RKO (cell line): ENCODE data around the gene RPL19.

Experiments used
- DNase-seq: peaks from one replicate; pipeline ENCODE4 v3.0.0-alpha.2; 2016; ENCODE audit warnings: low spot score

Gene RPL19

DNA sequence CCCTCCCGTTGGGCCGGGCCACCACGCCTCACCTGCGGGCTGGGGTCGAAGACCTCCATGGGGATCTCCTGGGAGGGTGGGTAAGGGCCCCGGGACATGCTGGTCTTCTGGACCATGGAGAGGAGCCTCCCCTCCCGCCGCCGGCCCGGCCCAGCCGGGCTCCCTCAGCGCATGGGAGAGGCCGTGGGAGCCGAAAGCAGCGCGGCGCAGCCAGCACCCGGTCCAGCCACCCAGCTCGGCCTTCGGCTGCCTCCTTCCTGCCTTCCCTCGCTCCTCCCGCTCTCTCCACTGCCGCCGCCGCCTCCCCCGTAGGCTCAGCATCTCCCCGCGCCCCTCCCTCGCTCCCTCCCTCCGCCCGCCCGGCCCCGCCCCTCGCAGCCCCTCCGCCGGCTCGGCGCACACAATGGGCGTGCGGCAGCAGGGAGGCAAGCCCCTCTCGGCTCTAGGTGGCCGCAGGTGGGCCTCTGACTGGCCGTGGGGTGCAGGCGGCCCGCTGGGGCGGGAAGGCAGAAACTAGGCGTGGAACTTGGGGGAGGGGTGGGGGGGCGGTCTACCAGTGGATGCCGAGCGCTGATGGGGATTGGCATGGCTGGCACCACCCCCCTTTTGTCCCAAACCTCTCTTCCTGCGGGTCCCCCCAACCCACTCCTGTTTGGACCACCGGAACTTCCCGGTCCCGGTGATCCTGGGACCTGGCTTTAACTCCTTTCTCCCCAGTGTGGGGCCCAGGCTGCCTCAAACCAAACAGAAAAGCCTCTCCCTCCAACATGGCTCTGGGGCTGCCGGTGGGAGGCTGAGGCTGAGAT, 2.5 kb upstream of the RPL19 start, which contains the start of gene CACNB1:
Gene CACNB1 (minus strand): TSS at position 290 of the 806 bp plus-strand sequence. CDS start 174 bp downstream, at position 116.
- peak; percentile 70 for DNase-seq

DNA sequence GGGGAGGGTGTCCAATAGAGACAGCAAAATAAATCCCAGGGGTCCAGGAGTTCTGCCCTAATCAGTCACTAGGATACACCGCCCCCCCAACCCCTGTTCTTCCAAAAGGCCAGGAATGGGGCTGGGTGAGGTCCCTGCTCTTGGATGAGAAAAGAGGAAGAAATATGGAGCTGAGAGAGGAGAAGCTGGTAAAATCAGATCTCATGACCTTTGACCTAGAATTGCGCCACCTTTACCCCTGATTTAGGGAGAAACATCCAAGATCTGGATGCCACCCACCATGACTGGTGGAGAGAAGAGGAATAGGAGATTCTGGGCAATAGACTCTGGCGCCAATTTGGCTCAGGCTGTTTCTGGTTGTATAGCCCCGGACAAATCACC, 1.9 kb upstream of the RPL19 start:
- no peak for DNase-seq

DNA sequence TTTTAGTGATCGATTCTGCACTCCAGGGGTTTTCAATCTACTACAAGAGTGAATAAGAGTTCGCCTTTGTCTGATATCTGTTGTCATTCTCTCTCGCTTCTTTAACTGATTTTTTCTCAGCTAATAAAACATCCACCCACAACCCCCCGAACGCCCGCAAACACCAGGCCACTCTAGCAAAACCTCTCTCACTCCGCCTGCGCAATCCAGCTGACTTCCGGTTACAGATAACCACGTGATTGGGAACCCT, 338 bp upstream of the RPL19 start:
- DNase-seq, result peak; percentile 95

DNA sequence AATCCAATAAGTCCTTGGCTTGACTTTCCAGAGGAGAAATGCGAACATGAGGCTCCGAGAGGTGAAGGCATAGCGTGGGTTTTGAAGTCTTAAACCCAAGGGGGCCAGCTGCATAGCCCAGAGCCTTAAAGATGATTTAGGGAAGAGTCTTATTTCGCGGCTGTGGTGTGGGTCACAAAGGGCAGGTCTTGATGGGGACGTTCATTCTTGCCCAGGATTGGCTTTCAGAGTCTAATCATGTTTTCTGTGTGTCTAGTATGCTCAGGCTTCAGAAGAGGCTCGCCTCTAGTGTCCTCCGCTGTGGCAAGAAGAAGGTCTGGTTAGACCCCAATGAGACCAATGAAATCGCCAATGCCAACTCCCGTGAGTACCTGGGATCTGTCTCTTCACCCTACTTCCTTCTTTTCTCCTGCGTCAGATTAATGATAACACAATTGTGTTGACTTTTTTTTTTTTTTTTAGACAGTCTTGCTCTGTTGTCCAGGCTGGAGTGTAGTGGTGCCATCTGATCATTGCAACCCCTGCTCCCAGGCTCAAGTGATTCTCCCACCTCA, 951 bp downstream of the RPL19 start:
- DNase-seq, result no peak

DNA sequence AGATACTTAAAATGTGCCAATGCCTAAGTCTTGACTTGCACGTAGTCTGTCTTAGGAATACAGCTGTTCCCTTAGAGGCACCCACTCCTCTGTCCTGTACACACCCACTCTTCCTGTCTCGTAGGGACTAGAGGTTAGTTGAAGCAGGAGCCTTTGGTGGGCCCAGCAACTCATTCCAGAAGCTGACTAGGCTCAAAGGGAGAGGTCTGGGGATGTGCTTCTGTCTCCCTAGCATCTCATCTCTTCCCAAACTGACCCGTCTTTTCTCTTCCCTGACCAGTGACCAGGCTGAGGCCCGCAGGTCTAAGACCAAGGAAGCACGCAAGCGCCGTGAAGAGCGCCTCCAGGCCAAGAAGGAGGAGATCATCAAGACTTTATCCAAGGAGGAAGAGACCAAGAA, 4.2 kb downstream of the RPL19 start:
- no peak for DNase-seq

DNA sequence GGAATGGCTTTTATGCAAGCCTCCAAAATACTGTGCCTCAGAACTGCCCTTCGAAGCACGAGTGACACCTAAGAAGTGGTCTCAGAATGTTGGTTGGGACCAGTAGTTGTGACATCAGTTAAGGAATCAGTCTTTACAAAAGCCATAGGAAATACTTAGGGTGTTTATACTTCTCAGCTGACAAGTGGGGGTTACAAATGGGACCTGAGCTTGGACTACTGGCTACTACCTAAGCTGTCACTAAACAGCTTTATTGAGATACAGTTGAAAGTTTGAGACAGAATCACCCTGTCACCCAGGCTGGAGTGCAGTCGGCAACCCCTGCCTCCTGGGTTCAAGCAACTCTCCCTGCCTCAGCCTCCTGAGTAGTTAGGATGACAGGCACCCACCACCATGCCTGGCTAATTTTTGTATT, 5.0 kb downstream of the RPL19 start:
- DNase-seq, result peak; percentile 45

DNA sequence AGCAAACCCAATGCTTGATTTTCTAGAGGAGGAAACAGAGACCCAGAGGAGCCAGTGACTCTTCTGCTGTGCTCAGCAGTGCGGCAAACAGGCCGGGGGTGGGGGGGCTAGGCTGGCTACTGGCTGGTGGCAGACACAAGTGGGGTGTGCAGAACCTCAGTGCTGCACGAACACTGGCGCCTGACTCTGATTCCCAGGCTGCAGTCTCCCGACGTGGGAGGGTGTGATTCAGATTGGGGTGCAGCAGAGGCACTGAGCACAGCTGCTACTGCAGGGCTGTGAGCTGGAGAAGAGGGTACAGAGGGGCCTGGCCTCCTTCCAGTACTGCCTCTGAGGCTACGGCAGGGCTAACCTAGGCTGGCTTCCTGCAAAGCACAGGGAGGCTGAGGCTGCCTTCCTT, 8.1 kb downstream of the RPL19 start:
- peak; percentile 45 for DNase-seq

DNA sequence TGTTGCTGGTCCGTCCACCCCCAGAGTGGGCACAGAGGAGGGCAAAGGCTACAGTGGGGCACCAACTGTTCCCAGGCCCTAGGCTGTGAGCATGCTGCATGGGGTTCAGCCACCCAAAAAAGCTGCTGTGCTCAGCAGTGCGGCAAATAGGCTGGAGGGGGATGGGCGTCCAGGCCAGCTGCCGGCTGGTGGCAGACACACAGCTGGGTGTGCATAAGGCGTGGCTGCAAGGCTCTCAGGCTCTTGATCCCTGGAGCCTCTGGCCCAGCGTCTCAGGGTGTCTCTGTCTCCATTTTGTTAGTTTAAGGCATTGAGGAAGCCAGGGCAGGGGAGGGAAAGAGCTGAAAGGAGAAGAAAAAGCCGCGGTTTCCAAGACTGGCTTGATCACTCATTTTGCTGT, 8.8 kb downstream of the RPL19 start:
- DNase-seq, result no peak

DNA sequence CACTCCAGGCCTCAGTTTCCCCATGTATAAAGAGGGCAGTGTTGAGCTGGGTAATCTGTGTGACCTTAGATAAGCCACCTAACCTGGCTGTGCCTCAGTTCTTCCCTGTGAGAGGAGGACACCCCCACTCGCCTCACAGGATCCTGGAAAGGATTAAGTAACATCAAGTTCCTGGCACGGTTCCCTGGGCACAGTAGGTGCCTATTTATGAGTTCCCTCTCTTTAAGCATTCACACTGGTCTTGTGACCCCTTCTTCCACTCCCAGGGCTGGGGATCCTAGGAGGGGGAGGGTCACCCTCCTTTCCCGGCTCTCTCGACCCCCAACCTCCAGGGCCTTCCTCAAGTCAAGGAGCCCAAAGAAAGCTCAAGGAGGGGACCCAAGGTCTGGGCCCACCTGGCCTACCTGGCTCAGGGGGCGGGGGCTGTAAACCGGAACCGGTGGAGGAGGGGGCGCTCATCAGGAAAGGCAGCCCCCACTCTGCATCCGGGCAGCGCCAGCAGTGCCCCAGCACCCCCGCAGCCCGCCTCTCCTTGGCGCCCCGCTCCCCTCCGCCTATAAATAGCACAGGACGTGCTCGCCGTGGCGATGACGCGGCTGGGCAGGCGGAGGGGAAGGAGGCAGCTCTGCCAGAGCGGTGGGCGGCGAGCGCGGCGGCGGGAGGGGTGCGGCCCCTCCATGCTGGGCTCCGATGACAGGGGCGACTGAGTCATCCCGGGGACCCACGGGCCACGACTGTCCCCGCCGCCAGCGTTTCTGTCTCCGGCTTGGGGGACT, 9.4 kb downstream of the RPL19 start:
- no peak for DNase-seq

DNA sequence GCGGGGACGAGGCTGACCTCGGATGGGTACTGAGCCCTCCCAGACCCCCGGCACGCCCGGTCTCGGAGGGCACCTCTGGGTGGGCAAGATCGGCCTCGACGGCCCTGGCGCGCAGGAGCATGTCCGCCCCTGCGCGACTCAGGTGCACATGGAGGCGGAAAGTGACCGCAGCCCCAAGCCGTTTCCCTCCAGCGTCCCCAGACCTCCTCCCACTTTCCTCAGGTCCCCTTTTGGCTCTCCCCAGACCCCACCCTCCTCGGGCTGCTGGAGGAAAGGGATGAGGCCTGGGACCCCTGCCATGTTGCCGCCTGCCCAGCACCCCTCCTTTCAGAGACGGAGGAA, 10.0 kb downstream of the RPL19 start:
- no peak for DNase-seq

DNA sequence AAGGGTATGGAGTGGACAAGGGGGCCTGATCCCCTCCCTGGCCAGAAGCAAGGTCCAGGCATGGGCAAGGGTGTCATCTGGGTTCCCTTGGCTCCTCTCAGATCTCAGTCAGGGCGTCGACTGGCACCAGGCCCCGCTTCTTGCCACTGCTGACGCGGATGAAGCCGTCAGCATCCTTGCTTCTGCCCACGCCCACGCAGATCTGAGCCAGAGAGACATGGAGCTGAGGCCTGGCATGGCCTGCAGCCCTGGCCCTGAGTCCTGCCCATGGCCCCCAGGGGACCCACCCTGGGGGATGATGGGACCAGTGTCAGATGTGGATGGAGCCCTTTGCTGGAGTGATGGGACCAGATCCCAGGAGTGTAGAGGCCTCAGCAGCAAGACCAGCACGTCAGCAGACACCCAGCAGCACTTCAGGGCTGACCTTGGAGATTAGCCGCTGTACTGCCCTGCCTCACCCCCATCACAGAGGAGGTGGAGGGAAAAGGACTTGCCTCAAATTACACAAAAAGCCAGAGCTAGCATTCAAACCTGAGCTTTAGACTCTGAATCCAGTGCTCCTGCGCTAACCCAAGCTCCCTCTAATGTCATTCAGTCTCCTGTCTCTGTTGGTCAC, 12.2 kb downstream of the RPL19 start:
- no peak for DNase-seq

DNA sequence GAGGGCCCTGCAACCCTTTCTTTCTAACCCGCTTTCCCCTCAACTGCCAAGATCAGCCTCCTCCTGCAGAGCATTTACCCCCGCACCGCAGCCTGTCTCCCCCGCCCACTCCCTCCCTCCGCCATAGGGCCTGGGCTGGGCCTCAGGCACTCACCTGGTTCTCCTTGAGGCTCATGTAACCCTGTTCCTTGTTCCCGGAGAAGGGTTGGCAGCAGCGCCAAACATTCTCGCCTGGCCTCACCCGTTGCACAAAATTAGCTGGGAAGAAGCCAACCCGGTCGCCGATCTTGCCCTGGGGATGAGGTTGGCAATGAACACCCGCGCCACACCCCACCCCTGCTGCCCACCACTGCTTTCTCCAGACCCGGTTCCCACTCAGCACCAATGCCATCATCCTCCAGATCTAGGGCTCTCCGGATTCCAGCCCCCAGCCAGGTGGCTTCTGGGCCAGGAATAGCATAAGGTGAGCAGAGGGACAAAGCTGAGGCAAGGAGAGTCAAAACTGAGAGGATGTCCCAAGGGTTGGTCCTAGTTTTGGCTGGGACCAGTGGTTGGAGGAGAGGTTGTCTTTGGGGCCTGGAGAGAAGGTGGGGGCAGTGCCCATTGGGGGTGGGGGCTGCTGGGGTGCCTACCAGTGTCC, 12.9 kb downstream of the RPL19 start:
- DNase-seq, result no peak

DNA sequence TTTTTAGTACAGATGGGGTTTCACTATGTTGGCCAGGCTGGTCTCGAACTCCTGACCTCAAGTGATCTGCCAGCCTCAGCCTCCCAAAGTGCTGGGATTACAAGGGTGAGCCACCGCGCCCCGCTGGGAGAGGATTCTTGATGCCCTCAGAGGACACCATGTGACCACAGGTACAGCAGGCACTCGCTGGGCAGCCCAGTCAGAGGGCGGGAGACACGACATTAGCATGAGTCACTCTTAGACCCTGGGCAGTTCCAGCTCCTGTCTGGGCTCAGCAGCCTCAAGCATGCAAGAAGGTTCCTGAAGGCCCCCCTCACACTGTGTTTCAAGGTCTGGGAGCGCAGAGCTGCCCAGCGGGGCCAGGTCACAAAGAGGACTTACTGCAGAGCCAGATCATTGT, 13.8 kb downstream of the RPL19 start:
- no peak for DNase-seq

DNA sequence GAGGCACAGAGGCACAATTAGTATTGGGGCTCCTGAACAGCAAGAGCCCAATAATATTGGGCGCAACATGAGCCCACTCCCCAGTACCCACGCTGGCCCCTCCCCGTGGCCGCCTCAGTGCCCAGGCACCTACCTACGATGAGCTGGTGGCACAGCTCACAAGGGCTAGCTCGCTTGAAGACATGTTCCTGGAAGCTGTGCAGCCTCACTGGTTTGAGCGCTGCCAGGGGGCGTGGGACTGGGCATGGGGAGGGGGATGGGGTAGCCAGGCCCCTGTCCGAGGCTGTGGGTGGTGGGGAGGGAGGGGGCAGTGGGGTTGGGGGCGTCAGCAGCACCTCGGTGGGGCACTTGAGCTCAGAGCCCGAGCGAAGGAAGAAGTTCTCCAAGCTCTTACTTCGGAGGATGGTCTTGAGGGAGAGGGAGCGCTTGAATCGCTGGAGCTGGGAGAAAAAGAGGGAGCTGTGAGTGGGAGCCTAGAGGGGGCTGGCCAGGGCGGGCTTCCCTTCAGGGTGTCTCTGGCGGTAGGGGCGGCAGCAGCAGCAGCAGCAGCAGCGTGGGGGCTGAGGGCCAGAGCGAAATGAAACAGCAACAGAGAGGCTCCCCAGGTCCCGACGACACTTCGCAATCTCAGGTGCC, 17.8 kb downstream of the RPL19 start:
- no peak for DNase-seq

DNA sequence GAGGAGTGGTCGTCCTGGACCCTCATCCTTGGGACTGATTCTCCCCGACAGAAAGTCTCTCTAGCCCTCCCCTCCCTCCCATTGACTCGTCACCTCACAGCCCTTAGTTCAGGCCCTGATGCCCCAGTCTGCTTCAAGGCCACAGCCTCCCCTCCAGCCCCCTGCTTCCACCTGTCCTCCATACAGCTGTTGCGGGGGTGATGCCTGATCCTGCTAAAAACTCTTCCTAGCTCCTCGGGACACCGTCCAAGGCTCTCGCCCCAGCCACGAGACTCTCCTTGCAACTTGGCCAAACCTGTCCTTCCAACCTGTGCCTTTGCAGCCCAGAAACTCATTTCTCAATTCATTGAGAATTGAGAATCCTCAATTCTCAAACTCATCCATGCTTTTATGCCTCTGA, 18.8 kb downstream of the RPL19 start:
- no peak for DNase-seq

DNA sequence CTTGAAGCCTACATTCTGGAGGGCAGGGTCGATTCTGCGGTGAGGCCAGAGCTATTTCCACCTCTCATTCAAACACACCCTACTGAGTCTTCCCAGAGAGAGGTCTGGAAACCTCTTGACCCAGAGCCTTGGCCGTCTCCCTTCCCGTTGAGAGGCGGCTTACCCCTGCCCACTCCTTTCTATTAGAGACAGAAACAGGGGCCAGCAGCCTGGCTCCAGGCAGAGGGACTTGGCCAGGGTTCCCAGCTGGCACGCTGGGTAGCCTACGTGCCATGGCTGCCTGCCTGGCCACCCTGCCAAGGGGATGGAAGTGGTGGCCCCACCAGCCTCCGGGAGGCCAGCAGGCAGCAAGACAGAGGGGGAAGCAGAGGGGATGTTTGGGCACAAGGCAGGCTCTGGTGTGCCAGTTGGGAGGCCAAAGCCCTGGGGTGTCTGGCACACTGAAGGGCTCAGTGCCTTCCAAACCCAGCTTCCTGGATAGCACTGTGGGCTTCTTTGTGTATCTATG, 19.6 kb downstream of the RPL19 start:
- no peak for DNase-seq

DNA sequence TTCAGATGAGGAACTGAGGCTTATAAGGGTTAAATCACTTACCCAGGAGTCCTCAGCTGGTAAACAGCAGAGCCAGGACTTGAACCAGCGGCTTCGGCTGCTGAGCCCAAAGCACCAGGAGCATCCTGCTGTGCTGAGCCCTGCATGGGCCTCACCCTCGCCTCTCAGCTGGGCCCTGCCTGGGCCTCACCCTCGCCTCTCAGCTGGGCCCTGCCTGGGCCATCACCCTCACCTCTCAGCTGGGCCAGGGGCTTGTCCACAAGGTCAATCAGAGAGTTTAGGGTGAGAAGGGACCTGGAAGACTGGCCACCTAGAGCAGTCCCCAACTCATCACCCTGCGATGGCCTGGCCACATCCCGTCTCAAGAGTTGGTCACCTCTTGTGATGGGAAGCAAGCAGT, 21.5 kb downstream of the RPL19 start:
- no peak for DNase-seq

DNA sequence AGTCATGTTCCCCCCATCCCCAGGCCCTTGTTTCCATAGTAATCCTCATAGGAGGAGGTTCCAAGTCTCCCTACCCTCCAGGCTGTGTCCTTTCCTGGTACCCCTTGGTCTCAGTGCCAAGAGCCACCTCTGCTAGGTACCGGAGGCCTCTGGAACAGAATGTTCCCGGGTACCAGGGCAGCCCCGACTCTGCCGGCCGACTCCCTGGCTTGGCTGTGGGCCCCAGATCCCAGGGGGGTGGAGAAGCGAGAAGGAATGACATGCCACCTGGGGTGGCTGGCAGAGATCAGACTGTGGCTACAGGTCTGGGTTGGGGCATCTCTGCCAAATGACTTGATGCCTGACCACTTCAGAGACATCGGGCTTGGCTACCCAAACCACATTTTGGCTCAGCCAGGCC, 22.1 kb downstream of the RPL19 start:
- DNase-seq, result no peak

DNA sequence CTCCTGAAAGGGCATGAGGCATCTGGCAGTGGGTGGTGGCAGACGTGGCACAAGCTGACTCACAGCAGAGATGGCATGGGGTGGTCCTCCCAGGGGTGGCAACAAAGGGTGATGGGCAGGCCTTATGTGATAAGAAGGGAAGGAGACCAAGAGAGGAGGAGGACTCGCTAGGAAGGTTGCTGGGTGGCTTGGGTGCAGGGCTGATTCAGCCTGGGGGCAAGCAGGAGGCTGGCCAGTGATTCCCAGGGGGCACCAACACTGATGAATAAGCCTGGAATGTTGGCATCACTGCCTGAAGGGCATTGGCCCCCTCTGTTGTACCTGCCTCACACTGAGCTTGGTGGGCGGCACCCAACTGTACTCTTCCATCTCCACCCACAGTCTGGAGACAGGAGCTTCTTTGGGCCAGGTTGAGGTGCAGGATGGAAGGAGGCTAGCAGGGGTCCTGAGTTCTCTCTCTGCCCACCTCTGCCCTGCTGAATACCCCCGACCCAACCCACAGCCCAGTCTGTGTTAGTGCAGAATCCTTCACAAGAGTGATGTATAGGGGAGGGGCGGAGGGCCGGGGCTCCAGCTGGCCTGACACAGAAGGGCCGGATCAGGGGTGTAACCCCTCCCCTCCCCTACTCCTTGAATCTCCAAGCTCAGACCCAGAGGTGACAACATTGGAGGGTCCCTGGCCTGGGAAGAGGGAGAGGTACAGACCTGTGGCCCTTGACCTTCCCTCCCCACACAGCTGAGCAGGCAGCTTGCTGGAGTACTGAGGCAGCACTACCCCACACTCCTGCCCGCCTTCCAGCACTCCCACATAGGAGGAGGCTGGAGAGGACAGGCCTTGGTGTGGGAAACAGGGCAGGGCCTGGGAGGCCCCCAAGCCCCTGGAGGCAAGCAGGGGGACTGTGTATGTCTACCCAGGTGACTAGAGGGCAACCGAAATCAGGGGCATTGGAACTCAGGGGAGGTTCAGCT, 23.1 kb downstream of the RPL19 start:
- no peak for DNase-seq

DNA sequence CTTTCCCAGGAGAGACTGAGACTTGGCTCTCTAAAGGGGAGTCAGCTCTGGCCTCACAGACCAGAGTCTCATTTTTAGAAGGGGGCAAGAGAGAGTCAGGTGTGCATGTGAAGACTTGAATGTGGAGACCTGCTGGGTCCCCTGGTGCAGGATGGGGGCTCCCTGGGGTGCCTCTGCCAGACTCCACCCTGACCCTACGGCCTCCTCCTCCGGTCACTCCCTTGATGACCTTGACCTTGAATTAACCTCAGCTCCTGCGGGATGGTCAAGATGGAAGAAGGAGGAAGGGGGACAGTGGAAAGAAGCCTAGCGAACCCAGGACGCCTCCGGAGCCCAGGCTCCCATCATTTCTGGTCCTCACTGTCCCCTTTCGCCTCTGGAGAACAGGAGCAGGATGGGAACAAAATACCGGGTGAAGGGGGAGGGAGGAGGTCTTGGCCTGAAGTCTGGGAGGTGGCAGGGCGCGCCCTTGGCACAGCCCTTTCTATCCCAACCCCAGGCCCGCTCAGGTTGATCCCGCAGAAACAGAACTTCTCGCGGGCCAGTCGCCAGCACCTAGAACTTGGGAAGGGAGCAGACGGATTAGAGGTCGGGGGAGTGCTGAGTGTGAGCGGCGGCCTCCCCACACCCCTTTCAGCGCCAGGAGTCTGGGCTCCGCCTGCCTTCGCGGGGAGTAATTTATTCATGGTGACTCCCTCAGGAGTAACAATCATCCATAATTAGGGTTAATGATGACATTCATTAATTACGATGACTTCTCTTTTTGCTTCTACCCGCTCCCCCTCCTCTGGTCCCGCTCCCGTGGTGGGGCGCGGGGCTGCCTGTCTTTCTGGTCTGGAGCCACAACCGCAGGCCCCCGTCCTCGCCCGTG, 24.1 kb downstream of the RPL19 start:
- no peak for DNase-seq
